Left cardiac atrium (tissue), 4 donors: Measurements from ENCODE around the gene KIF13A. TPM values are rescaled to one million over a fixed set of nuclear protein-coding genes. Genes with fewer than 3 reads are reported as not detected.
A peak's percentile ranks its signal among the peaks of the same experiment; 100 is the strongest.
"Not testable (repeated sequence)": the region's sequence is repeated elsewhere in the genome, so short reads cannot be mapped to it uniquely, and the experiment has no call there.

ENCODE experiments used
- ATAC-seq, 2 donors: fragments of 200-7000 bp; cut with Tn5 transposase; one replicate each; pipeline ENCODE4 v1.9.1; 2020; ENCODE audit warnings: mild to moderate bottlenecking in 2 of 2, moderate library complexity in 2 of 2
- DNase-seq: peaks from one replicate; pipeline ENCODE4 v3.0.0-alpha.2; 2020
- intact Hi-C, 2 donors: fragments of 100-400 bp; cut with DNase I; formaldehyde crosslinking; loops; one replicate each; pipeline versions ENCODE4 v1.14.1 to v1.15.1; 2022 to 2023
- total RNA-seq, 2 donors: library from RNA; stranded (reverse); fragmentation: NEBNext Ultra II Directional; extraction: Animal tissue kit (Norgen Biotek cat#: 25700); gene quantifications; one replicate each; pipeline ENCODE4 v1.2.1, GENCODE V29; 2021
- donor health status: DM: no; HTN: yes; CAD: no.
- donor health status: DM: no; HTN: yes; CAD: no; lungs with severe emphysema.
- donor health status: DM: yes; HTN: yes; CAD: no.
- donor health status: Dilated cardiomyopathy.

The KIF13A gene
- total RNA-seq, 2 donors from 2014 or later, result 60.5 to 64.7 TPM

- DNase-seq (no peak), ATAC-seq (no peak)
- intact Hi-C loops, result no loop called here
Measured at GRCh38 chr6:17846762-17847161, 140.7 kb downstream of the KIF13A start.

- intact Hi-C loops, result no loop called here
- ATAC-seq (no peak), DNase-seq (no peak)
Measured at GRCh38 chr6:17845598-17845997, 141.8 kb downstream of the KIF13A start.

- DNase-seq, intact Hi-C loops, ATAC-seq: not testable (repeated sequence)
Measured at GRCh38 chr6:17844967-17845366, 142.5 kb downstream of the KIF13A start.

- ATAC-seq (no peak), DNase-seq (no peak)
- intact Hi-C loops, result no loop called here
Measured at GRCh38 chr6:17842934-17843821, 144.3 kb downstream of the KIF13A start.

- no peak for ATAC-seq
- no peak for DNase-seq
- intact Hi-C loops, result no loop called here
Measured at GRCh38 chr6:17842014-17842776, 145.2 kb downstream of the KIF13A start.

- ATAC-seq (no peak), DNase-seq (no peak)
- intact Hi-C loops, result no loop called here
Measured at GRCh38 chr6:17839513-17840223, 147.8 kb downstream of the KIF13A start.

GRCh38 chr6:17836293-17836692, 151.1 kb downstream of the KIF13A start:
- ATAC-seq (no peak), DNase-seq (no peak)
- intact Hi-C loops, result no loop called here

- ATAC-seq, result no peak
- intact Hi-C loops, result no loop called here
- no peak for DNase-seq
Measured at GRCh38 chr6:17835784-17836183, 151.7 kb downstream of the KIF13A start.

- ATAC-seq (peak; percentile 72 to 90), DNase-seq (no peak)
- intact Hi-C loops, result loop anchor here (5.0 kb wide), 3 partner anchors 156 to 291 kb away; partner anchors contain the start of genes KIF13A (in 1 of the 2) and NHLRC1 (in 1 of the 2)
Measured at GRCh38 chr6:17831135-17831534, 156.3 kb downstream of the KIF13A start.

- intact Hi-C loops, result loop anchor here (5.0 kb wide), 3 partner anchors 157 to 292 kb away; partner anchors contain the start of genes KIF13A (in 1 of the 2) and NHLRC1 (in 1 of the 2)
- DNase-seq (no peak), ATAC-seq (no peak)
Measured at GRCh38 chr6:17829905-17830304, 157.5 kb downstream of the KIF13A start.

- ATAC-seq (no peak), DNase-seq (no peak)
- intact Hi-C loops, result no loop called here
Measured at GRCh38 chr6:17828149-17828548, 159.3 kb downstream of the KIF13A start.

GRCh38 chr6:17826301-17826700, 161.1 kb downstream of the KIF13A start:
- intact Hi-C loops, result no loop called here
- no peak for ATAC-seq
- no peak for DNase-seq

GRCh38 chr6:17820055-17820454, 167.4 kb downstream of the KIF13A start:
- intact Hi-C loops, result no loop called here
- peak in 1 of 2 donors; percentile 53 for ATAC-seq

GRCh38 chr6:17817763-17818162, 169.7 kb downstream of the KIF13A start:
- no peak for ATAC-seq
- no peak for DNase-seq
- intact Hi-C loops, result loop anchor here in 1 of 2 donors (5.0 kb wide), 1 partner anchor 305 kb away; the partner anchor contains the start of gene NHLRC1

More at GRCh38 chr6:17820055-17820454, 167.4 kb downstream of the KIF13A start:
- DNase-seq, result no peak

GRCh38 chr6:17816921-17817611, 170.4 kb downstream of the KIF13A start:
- intact Hi-C loops, result loop anchor here in 1 of 2 donors (5.0 kb wide), 1 partner anchor 305 kb away; the partner anchor contains the start of gene NHLRC1
- DNase-seq, result no peak
- no peak for ATAC-seq

- DNase-seq, result no peak
- intact Hi-C loops, result no loop called here
- no peak for ATAC-seq
Measured at GRCh38 chr6:17813542-17813941, 173.9 kb downstream of the KIF13A start.

- intact Hi-C loops, result no loop called here
- ATAC-seq, result no peak
- DNase-seq, result no peak
Measured at GRCh38 chr6:17812311-17812710, 175.1 kb downstream of the KIF13A start.

GRCh38 chr6:17808609-17809008, 178.8 kb downstream of the KIF13A start:
- intact Hi-C loops, result loop anchor here (10.0 kb wide), 2 partner anchors 224 to 654 kb away; no protein-coding TSS in a partner anchor
- ATAC-seq (no peak), DNase-seq (no peak)
